WTC11 (cell line): ENCODE data around the gene SMAD2. TPM values are rescaled to one million over a fixed set of nuclear protein-coding genes. Genes with fewer than 3 reads are reported as not detected.

Source experiments
- ATAC-seq: fragments of 200-7000 bp; cut with Tn5 transposase; 2 replicates; pipeline ENCODE4 v1.10.0; 2021; ENCODE audit warnings: mild to moderate bottlenecking, moderate library complexity
- CTCF ChIA-PET: fragments of 300-600 bp; sonication (Branson Sonifier 250); formaldehyde crosslinking; loops from one replicate; lab custom pipeline; 2021; ENCODE audit warnings: antibody characterized with exemption; lab: Charles Lee
- POLR2A ChIA-PET: fragments of 350-600 bp; sonication (Branson Sonifier 250); formaldehyde crosslinking; loops from one replicate; lab custom pipeline; 2021; ENCODE audit warnings: antibody characterized with exemption; lab: Charles Lee
- DNase-seq: peaks from one replicate; pipeline ENCODE4 v3.0.0; 2021; ENCODE audit warnings: low spot score
- H3K27ac Mint-ChIP-seq: 2 replicates; pipeline ENCODE4 v1.8.0; 2021; ENCODE audit warnings: mixed read lengths
- H3K27me3 Mint-ChIP-seq: 2 replicates; pipeline ENCODE4 v1.8.0; 2021; ENCODE audit warnings: low read depth, mild to moderate bottlenecking, moderate library complexity, mixed read lengths
- H3K36me3 Mint-ChIP-seq: 2 replicates; pipeline ENCODE4 v1.8.0; 2021; ENCODE audit warnings: mixed read lengths
- H3K4me1 Mint-ChIP-seq: 2 replicates; pipeline ENCODE4 v1.8.0; 2022; ENCODE audit warnings: mixed read lengths
- H3K4me3 Mint-ChIP-seq: 2 replicates; pipeline ENCODE4 v1.8.0; 2021; ENCODE audit warnings: mild to moderate bottlenecking, moderate library complexity, mixed read lengths
- H3K9me3 Mint-ChIP-seq: 2 replicates; pipeline ENCODE4 v1.8.0; 2021; ENCODE audit warnings: mixed read lengths
- ATF1 ChIP-seq: sonication (generic); formaldehyde crosslinking; IDR thresholded peaks from 2 replicates; pipeline ENCODE4 v1.8.1; 2023; ENCODE audit warnings: mild to moderate bottlenecking, moderate library complexity, missing genetic modification reagents
- CREM ChIP-seq: sonication (generic); formaldehyde crosslinking; IDR thresholded peaks from 2 replicates; pipeline ENCODE4 v1.8.1; 2022; ENCODE audit warnings: mild to moderate bottlenecking, missing genetic modification reagents, moderate library complexity
- ESRRA ChIP-seq: sonication (generic); formaldehyde crosslinking; IDR thresholded peaks from 2 replicates; pipeline ENCODE4 v1.8.1; 2022; ENCODE audit warnings: mild to moderate bottlenecking, missing genetic modification reagents, borderline replicate concordance
- FOXJ3 ChIP-seq: sonication (generic); formaldehyde crosslinking; IDR thresholded peaks from 2 replicates; pipeline ENCODE4 v1.9.0; 2021; ENCODE audit warnings: missing genetic modification reagents, mild to moderate bottlenecking, borderline replicate concordance
- HMGA2 ChIP-seq: fragments of 250-450 bp; sonication (Bioruptor Pico); IDR thresholded peaks from 2 replicates; pipeline ENCODE4 v1.4.0; 2021; ENCODE audit warnings: mild to moderate bottlenecking, moderate library complexity
- MAX ChIP-seq: sonication (generic); formaldehyde crosslinking; IDR thresholded peaks from 2 replicates; pipeline ENCODE4 v1.8.0; 2022; ENCODE audit warnings: mild to moderate bottlenecking, missing genetic modification reagents
- MYBL2 ChIP-seq: sonication (generic); formaldehyde crosslinking; IDR thresholded peaks from 2 replicates; pipeline ENCODE4 v1.8.1; 2023; ENCODE audit warnings: mild to moderate bottlenecking, moderate library complexity, missing genetic modification reagents
- NR3C1 ChIP-seq: sonication (generic); formaldehyde crosslinking; conservative IDR thresholded peaks from 2 replicates; pipeline ENCODE4 v1.8.1; 2023; ENCODE audit warnings: low read depth, mild to moderate bottlenecking, missing genetic modification reagents
- RORB ChIP-seq: fragments of 250-450 bp; sonication (Bioruptor Pico); IDR thresholded peaks from 2 replicates; pipeline ENCODE4 v1.9.0; 2021; ENCODE audit warnings: mild to moderate bottlenecking
- SMAD3 ChIP-seq: sonication (generic); formaldehyde crosslinking; IDR thresholded peaks from 2 replicates; pipeline ENCODE4 v1.8.0; 2022; ENCODE audit warnings: missing genetic modification reagents, mild to moderate bottlenecking, borderline replicate concordance
- TEAD1 ChIP-seq: sonication (generic); formaldehyde crosslinking; IDR thresholded peaks from 2 replicates; pipeline ENCODE4 v1.8.0; 2022; ENCODE audit warnings: mild to moderate bottlenecking, missing genetic modification reagents
- ZNF121 ChIP-seq: sonication (generic); formaldehyde crosslinking; IDR thresholded peaks from 2 replicates; pipeline ENCODE4 v1.8.0; 2023; ENCODE audit warnings: missing genetic modification reagents
- ZNF671 ChIP-seq: fragments of 250-450 bp; sonication (Bioruptor Pico); IDR thresholded peaks from 2 replicates; pipeline ENCODE4 v1.8.0; 2021; ENCODE audit warnings: mild to moderate bottlenecking
- total RNA-seq: library from RNA; stranded (reverse); gene quantifications from 3 replicates; pipeline ENCODE4 v1.2.3, GENCODE V29; 2021
- TF ChIP-seq, protein P1 (sequence below): fragments of 250-450 bp; sonication (Bioruptor Pico); conservative IDR thresholded peaks from 2 replicates; pipeline ENCODE4 v1.9.0; 2021; ENCODE audit warnings: mild to moderate bottlenecking
- TF ChIP-seq, protein P2 (sequence below): sonication (generic); formaldehyde crosslinking; conservative IDR thresholded peaks from 2 replicates; pipeline ENCODE4 v1.8.1; 2023; ENCODE audit warnings: mild to moderate bottlenecking, low read depth, missing genetic modification reagents, moderate library complexity
- TF ChIP-seq, protein P3 (sequence below): fragments of 250-450 bp; sonication (Bioruptor Pico); IDR thresholded peaks from 2 replicates; pipeline ENCODE4 v2.1.2; 2022; ENCODE audit warnings: mild to moderate bottlenecking, moderate library complexity
- TF ChIP-seq, protein P4 (sequence below): sonication (generic); formaldehyde crosslinking; IDR thresholded peaks from 2 replicates; pipeline ENCODE4 v1.8.1; 2023; ENCODE audit warnings: mild to moderate bottlenecking, missing genetic modification reagents
- TF ChIP-seq, protein P5 (sequence below): sonication (generic); formaldehyde crosslinking; IDR thresholded peaks from 2 replicates; pipeline ENCODE4 v1.8.1; 2023; ENCODE audit warnings: mild to moderate bottlenecking, missing genetic modification reagents, borderline replicate concordance

SMAD2 gene
- total RNA-seq, 1 experiment from 2014 or later, result 104 TPM

GRCh38 chr18:47893939-47894699 is 36.3 kb downstream of the SMAD2 start (continued):
- TF ChIP-seq, protein P1, sequence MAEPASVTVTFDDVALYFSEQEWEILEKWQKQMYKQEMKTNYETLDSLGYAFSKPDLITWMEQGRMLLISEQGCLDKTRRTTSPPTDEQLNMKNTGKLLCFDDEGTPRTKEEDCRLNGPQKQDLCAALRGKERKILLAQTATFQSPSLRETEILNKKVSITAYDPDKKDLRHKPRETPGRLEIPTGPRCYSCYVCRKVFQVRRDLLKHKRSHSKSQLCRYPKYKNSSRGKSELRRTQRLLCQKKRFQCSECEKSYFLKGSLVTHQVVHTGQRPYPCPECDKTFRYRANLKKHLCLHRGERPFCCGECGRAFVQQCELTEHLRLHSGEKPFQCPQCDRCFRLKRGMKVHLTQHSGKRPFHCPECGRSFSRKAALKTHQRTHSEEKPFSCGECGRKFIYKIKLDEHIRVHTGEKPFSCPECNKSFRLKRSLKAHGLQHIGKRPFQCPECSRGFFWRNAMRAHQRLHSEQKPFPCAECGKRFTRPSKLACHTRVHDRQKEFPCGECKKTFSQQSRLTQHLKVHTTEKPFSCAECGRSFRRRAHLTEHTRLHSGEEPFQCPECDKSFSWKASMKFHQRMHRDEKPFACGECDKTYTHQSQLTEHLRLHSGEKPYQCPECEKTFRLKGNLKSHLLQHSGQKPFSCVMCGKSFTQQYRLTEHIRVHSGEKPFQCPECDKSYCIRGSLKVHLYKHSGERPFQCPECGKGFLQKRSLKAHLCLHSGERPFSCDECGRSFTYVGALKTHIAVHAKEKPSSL, result no peak
- no peak for TF ChIP-seq RORB (CRISPR knock-in tag)
- no peak for TF ChIP-seq SMAD3 (CRISPR knock-in tag)
- TF ChIP-seq ZNF121, result no peak
- TF ChIP-seq CREM (CRISPR knock-in tag), result no peak
- no peak for TF ChIP-seq TEAD1 (CRISPR knock-in tag)
- TF ChIP-seq, protein P2, sequence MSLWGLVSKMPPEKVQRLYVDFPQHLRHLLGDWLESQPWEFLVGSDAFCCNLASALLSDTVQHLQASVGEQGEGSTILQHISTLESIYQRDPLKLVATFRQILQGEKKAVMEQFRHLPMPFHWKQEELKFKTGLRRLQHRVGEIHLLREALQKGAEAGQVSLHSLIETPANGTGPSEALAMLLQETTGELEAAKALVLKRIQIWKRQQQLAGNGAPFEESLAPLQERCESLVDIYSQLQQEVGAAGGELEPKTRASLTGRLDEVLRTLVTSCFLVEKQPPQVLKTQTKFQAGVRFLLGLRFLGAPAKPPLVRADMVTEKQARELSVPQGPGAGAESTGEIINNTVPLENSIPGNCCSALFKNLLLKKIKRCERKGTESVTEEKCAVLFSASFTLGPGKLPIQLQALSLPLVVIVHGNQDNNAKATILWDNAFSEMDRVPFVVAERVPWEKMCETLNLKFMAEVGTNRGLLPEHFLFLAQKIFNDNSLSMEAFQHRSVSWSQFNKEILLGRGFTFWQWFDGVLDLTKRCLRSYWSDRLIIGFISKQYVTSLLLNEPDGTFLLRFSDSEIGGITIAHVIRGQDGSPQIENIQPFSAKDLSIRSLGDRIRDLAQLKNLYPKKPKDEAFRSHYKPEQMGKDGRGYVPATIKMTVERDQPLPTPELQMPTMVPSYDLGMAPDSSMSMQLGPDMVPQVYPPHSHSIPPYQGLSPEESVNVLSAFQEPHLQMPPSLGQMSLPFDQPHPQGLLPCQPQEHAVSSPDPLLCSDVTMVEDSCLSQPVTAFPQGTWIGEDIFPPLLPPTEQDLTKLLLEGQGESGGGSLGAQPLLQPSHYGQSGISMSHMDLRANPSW, result no peak
- TF ChIP-seq NR3C1 (CRISPR knock-in tag), result no peak
- TF ChIP-seq MAX (CRISPR knock-in tag), result no peak
- no peak for TF ChIP-seq ATF1 (CRISPR knock-in tag)
- no peak for TF ChIP-seq HMGA2
- no peak for TF ChIP-seq ZNF671
- TF ChIP-seq, protein P3, sequence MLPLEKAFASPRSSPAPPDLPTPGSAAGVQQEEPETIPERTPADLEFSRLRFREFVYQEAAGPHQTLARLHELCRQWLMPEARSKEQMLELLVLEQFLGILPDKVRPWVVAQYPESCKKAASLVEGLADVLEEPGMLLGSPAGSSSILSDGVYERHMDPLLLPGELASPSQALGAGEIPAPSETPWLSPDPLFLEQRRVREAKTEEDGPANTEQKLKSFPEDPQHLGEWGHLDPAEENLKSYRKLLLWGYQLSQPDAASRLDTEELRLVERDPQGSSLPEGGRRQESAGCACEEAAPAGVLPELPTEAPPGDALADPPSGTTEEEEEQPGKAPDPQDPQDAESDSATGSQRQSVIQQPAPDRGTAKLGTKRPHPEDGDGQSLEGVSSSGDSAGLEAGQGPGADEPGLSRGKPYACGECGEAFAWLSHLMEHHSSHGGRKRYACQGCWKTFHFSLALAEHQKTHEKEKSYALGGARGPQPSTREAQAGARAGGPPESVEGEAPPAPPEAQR (CRISPR knock-in tag), result no peak
- TF ChIP-seq, protein P4, sequence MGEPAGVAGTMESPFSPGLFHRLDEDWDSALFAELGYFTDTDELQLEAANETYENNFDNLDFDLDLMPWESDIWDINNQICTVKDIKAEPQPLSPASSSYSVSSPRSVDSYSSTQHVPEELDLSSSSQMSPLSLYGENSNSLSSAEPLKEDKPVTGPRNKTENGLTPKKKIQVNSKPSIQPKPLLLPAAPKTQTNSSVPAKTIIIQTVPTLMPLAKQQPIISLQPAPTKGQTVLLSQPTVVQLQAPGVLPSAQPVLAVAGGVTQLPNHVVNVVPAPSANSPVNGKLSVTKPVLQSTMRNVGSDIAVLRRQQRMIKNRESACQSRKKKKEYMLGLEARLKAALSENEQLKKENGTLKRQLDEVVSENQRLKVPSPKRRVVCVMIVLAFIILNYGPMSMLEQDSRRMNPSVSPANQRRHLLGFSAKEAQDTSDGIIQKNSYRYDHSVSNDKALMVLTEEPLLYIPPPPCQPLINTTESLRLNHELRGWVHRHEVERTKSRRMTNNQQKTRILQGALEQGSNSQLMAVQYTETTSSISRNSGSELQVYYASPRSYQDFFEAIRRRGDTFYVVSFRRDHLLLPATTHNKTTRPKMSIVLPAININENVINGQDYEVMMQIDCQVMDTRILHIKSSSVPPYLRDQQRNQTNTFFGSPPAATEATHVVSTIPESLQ (CRISPR knock-in tag), result no peak

DNA sequence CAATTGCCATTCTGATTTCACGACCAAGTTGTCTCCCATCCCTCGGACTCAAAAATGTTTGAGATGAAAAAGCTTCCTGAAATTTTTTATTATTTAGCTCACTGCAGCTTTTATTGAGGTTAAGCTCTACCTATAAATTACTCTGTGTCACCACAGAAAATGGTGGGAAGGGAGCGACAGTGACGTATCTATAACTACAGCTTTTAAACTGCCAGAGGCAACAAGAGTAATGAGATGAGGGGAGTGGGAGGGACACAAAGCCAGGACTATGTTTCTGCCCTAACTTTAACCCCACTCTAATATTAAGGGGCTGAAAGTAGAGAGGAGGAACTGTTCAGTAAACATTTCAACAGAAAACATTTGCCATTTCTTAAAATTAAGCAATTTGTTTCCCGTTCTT is 37.4 kb downstream of the SMAD2 start:
- POLR2A ChIA-PET, result no interaction called here

More for the DNA sequence above, 37.4 kb downstream of the SMAD2 start:
- no peak for ATAC-seq
- Mint-ChIP-seq H3K27ac (no peak overlapping the region; the same call in 1 of the 2 replicates), H3K27me3 (no peaks in the 10 kb centered on the region)
- CTCF ChIA-PET, result interaction anchor here (1.3 kb wide), 1 partner anchor 104 kb away, joined by 5 read pairs; no protein-coding TSS in a partner anchor
- TF ChIP-seq MYBL2 (CRISPR knock-in tag) (no peak), FOXJ3 (CRISPR knock-in tag) (no peak), ESRRA (CRISPR knock-in tag) (no peak)
- TF ChIP-seq, protein P2, result no peak
- TF ChIP-seq, protein P5, sequence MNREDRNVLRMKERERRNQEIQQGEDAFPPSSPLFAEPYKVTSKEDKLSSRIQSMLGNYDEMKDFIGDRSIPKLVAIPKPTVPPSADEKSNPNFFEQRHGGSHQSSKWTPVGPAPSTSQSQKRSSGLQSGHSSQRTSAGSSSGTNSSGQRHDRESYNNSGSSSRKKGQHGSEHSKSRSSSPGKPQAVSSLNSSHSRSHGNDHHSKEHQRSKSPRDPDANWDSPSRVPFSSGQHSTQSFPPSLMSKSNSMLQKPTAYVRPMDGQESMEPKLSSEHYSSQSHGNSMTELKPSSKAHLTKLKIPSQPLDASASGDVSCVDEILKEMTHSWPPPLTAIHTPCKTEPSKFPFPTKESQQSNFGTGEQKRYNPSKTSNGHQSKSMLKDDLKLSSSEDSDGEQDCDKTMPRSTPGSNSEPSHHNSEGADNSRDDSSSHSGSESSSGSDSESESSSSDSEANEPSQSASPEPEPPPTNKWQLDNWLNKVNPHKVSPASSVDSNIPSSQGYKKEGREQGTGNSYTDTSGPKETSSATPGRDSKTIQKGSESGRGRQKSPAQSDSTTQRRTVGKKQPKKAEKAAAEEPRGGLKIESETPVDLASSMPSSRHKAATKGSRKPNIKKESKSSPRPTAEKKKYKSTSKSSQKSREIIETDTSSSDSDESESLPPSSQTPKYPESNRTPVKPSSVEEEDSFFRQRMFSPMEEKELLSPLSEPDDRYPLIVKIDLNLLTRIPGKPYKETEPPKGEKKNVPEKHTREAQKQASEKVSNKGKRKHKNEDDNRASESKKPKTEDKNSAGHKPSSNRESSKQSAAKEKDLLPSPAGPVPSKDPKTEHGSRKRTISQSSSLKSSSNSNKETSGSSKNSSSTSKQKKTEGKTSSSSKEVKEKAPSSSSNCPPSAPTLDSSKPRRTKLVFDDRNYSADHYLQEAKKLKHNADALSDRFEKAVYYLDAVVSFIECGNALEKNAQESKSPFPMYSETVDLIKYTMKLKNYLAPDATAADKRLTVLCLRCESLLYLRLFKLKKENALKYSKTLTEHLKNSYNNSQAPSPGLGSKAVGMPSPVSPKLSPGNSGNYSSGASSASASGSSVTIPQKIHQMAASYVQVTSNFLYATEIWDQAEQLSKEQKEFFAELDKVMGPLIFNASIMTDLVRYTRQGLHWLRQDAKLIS (CRISPR knock-in tag), result no peak
- TF ChIP-seq, all 79 proteins: peak for 0
- H3K4me3 Mint-ChIP-seq, result no peak overlapping the region
- H3K36me3 Mint-ChIP-seq, result peaks cover 23% of the 10 kb centered on the region
- H3K4me1 Mint-ChIP-seq, result peaks cover 47% of the 10 kb centered on the region
- no peak for DNase-seq
- H3K9me3 Mint-ChIP-seq, result no peaks in the 10 kb centered on the region
